Ovary (tissue), 10 donors: ENCODE measurements around the gene ZDHHC22. TPM values are rescaled to one million over a fixed set of nuclear protein-coding genes. Genes with fewer than 3 reads are reported as not detected.

ENCODE experiments used
- DNase-seq, 5 donors: peaks; one replicate each; pipeline ENCODE4 v3.0.0-alpha.2; 2019 to 2020
- H3K27ac ChIP-seq, 2 donors: fragments of 200-600 bp; one replicate each; pipeline versions ENCODE4 v1.5.1 to v1.8.0; 2019 to 2022
- H3K27me3 ChIP-seq: fragments of 200-600 bp; one replicate; pipeline ENCODE4 v1.8.0; 2022
- H3K36me3 ChIP-seq: fragments of 200-600 bp; sonication (generic); one replicate; pipeline ENCODE4 v1.5.1; 2019
- H3K4me1 ChIP-seq: one replicate; pipeline ENCODE4 v1.8.1; 2013; ENCODE audit warnings: mild to moderate bottlenecking, moderate library complexity; ENCODE audit not compliant: insufficient read depth
- H3K4me3 ChIP-seq: fragments of 200-600 bp; sonication (generic); one replicate; pipeline ENCODE4 v1.5.1; 2017
- H3K9me3 ChIP-seq, 2 donors: fragments of 200-600 bp in 1 of 2; sonication (generic) in 1 of 2; one replicate each; pipeline versions ENCODE4 v1.5.1 to v1.8.1; 2013 to 2019; ENCODE audit warnings: mild to moderate bottlenecking in 1 of 2, moderate library complexity in 1 of 2
- CTCF ChIP-seq, 3 donors: fragments of 450-650 bp in 2 of 3; fragments of 200-600 bp in 1 of 3; IDR thresholded peaks; one replicate each; pipeline versions ENCODE4 v1.5.1 to v1.8.0; 2016 to 2022; ENCODE audit warnings: antibody characterized with exemption in 3 of 3, mild to moderate bottlenecking in 1 of 3
- EP300 ChIP-seq: sonication (generic); formaldehyde crosslinking; IDR thresholded peaks from one replicate; pipeline ENCODE4 v1.6.1; 2017; ENCODE audit warnings: antibody characterized with exemption
- POLR2A ChIP-seq: fragments of 450-650 bp; IDR thresholded peaks from one replicate; pipeline ENCODE4 v1.6.1; 2017; ENCODE audit warnings: antibody characterized with exemption, mild to moderate bottlenecking, moderate library complexity
- WGBS, 3 donors: extraction: QIAGEN DNeasy Blood & Tissue Kit in 1 of 3; methylation state at CpG; one replicate each; pipeline versions ENCODE4 v1.1.5 to v1.1.7; 2013 to 2017; 5-methylcytosine and 5-hydroxymethylcytosine counted together
- intact Hi-C, 4 donors: fragments of 100-400 bp; cut with DNase I; formaldehyde crosslinking; loops; one replicate each; pipeline versions ENCODE4 v1.11.0 to v1.15.1; 2022 to 2023
- long read RNA-seq, 3 donors: library from polyadenylated mRNA in 2 of 3; unstranded in 2 of 3; transcript quantifications; one replicate each; pipeline ENCODE4 v2.0.0 and lab custom pipeline, GENCODE V29; 2021 to 2026
- polyA plus RNA-seq, 2 donors: library from polyadenylated mRNA; stranded (reverse); fragments of 200-250 nt in 1 of 2; fragments of 350-450 nt in 1 of 2; fragmentation: Illumina TruSeq in 1 of 2; extraction: RNeasy Lipid Tissue Mini Kit (QIAGEN cat#74804) in 1 of 2; gene quantifications; one replicate each; pipeline ENCODE4 v1.2.3, GENCODE V29; 2013 to 2014
- total RNA-seq, 7 donors: library from RNA; depleted of rRNA in 2 of 7; stranded (reverse); fragments of >200 nt in 2 of 7; fragmentation: NEBNext Ultra II Directional in 3 of 7; extraction: Animal tissue kit (Norgen Biotek cat#: 25700) in 3 of 7; gene quantifications; one replicate each; pipeline versions ENCODE4 v1.1.0 to v1.2.4, GENCODE V29; 2016 to 2023
- donor health status: DM: no; HTN: no; CAD: no; lungs with moderate emphysema.
- donor health status: DM: no; HTN: no; CAD: no.
- donor health status: Bipolar disorder and iron deficiency.
- donor health status: DM: yes; HTN: yes; CAD: no.
- donor health status: DM: no; HTN: no; CAD: no.
- donor health status: DM: yes; HTN: yes; CAD: no.

Gene ZDHHC22
- not detected for total RNA-seq
- under 1 TPM in 1 of 2 donors, not detected in 1; 0.02 TPM for polyA plus RNA-seq
- long read RNA-seq, donor 1: 0 reads
- long read RNA-seq, donor 2: 0 reads
- long read RNA-seq, donor 3, partial matches to known transcripts: 0 of 1 reads
- long read RNA-seq, donor 3, other reads (novel, unspliced or antisense): 0 of 1 reads

GRCh38 chr14:77141214-77142004 lies at the start of gene ZDHHC22:
ZDHHC22 (minus strand) TSS chr14:77141791; CDS start chr14:77139738, 2,053 bp downstream.
- Histone ChIP-seq H3K36me3 (no peaks in the 10 kb centered on the region), H3K27ac (no peak within 1 kb of the TSS), H3K4me3 (peak within 1 kb of the TSS; percentile 19), H3K4me1 (peaks cover 4% of the 10 kb centered on the region), H3K9me3 (no peaks in the 10 kb centered on the region), H3K27me3 (no peaks in the 10 kb centered on the region)
- peak in 1 of 3 donors; percentile 26 for TF ChIP-seq CTCF (IDR thresholded peaks at IDR 0.05)
- TF ChIP-seq EP300: no peak
- no peak for TF ChIP-seq POLR2A
- intact Hi-C loops: no loop called here
- WGBS, 3 donors: 0 to 1% (median 0%) methylated on average over 34 to 74 of the region's 77 CpGs
- no peak for DNase-seq

- Histone ChIP-seq H3K27ac (no peak overlapping the region), H3K4me3 (no peak overlapping the region), H3K36me3 (no peaks in the 10 kb centered on the region), H3K4me1 (peaks cover 5% of the 10 kb centered on the region), H3K27me3 (no peaks in the 10 kb centered on the region), H3K9me3 (no peaks in the 10 kb centered on the region)
- intact Hi-C loops: no loop called here
- no peak for DNase-seq
- TF ChIP-seq EP300 (no peak), CTCF (IDR thresholded peaks at IDR 0.05) (no peak), POLR2A (no peak)
- WGBS, 3 donors: 55 to 79% (median 65%) methylated on average over 1 of the region's 1 CpG
Measured at GRCh38 chr14:77190977-77191376, 49.4 kb upstream of the ZDHHC22 start.

- TF ChIP-seq EP300 (no peak), POLR2A (no peak), CTCF (IDR thresholded peaks at IDR 0.05) (no peak)
- 65 to 68% (median 67%) methylated on average over 4 of the region's 4 CpGs for WGBS, 3 donors
- Histone ChIP-seq H3K27ac (no peak overlapping the region), H3K4me1 (peaks cover 5% of the 10 kb centered on the region), H3K36me3 (no peaks in the 10 kb centered on the region), H3K27me3 (no peaks in the 10 kb centered on the region), H3K4me3 (no peak overlapping the region), H3K9me3 (no peaks in the 10 kb centered on the region)
- DNase-seq: no peak
- intact Hi-C loops: no loop called here
Measured at GRCh38 chr14:77189479-77189878, 47.9 kb upstream of the ZDHHC22 start.

- Histone ChIP-seq H3K4me1 (peaks cover 5% of the 10 kb centered on the region), H3K27ac (no peak overlapping the region), H3K36me3 (no peaks in the 10 kb centered on the region), H3K4me3 (no peak overlapping the region), H3K9me3 (no peaks in the 10 kb centered on the region), H3K27me3 (no peaks in the 10 kb centered on the region)
- DNase-seq: no peak
- WGBS, 3 donors: 37 to 56% (median 48%) methylated on average over 3 of the region's 3 CpGs
- TF ChIP-seq POLR2A (no peak), CTCF (IDR thresholded peaks at IDR 0.05) (no peak), EP300 (no peak)
- intact Hi-C loops: no loop called here
Measured at GRCh38 chr14:77187649-77188012, 46.0 kb upstream of the ZDHHC22 start.
